Measurements from ENCODE around the gene CPEB3. TPM values are rescaled to one million over a fixed set of nuclear protein-coding genes. Genes with fewer than 3 reads are reported as not detected.
A peak's percentile ranks its signal among the peaks of the same experiment; 100 is the strongest.
"Not testable (repeated sequence)": the region's sequence is repeated elsewhere in the genome, so short reads cannot be mapped to it uniquely, and the experiment has no call there.

CPEB3 gene
- polyA plus RNA-seq: 4.6 TPM
- long read RNA-seq, donor 1: 0 reads
- long read RNA-seq, donor 2: 0 reads
- long read RNA-seq, donor 3: 0 reads
- long read RNA-seq, donor 4: 0 reads
- long read RNA-seq, donor 5: 0 reads
- long read RNA-seq, donor 6, partial matches to known transcripts: 53 of 86 reads
- long read RNA-seq, donor 6, other reads (novel, unspliced or antisense): 33 of 86 reads
- long read RNA-seq, donor 7: 0 reads
- long read RNA-seq, donor 8: 0 reads
- long read RNA-seq, donor 9: 0 reads
- long read RNA-seq, donor 10: 0 reads
- long read RNA-seq, donor 11, partial matches to known transcripts: 28 of 28 reads
- long read RNA-seq, donor 11, other reads (novel, unspliced or antisense): 0 of 28 reads

- no CpG with 5 or more reads among the region's 79 CpGs for WGBS (ENCODE audit: insufficient coverage, low lambda C conversion rate)
- peaks cover 2% of the 10 kb centered on the region for H3K9me3 ChIP-seq (ENCODE audit: control insufficient read depth, low read depth, low read length)
These were observed at the start of gene CPEB3, which contains the start of gene MARCHF5 for GRCh38 chr10:92290837-92291615. Gene CPEB3 (minus strand): TSS chr10:92291078. CDS start chr10:92240350, 50,728 bp downstream. Gene MARCHF5 (plus strand): TSS chr10:92291167. CDS start chr10:92291495, 328 bp downstream.

GRCh38 chr10:92329927-92330326, 39.0 kb upstream of the CPEB3 start:
- H3K27me3 ChIP-seq (ENCODE audit: control insufficient read depth, insufficient read depth, low read length); H3K36me3 ChIP-seq (ENCODE audit: control insufficient read depth, insufficient read depth, low read length); H3K27ac ChIP-seq (ENCODE audit: low read length); H3K4me1 ChIP-seq (ENCODE audit: control insufficient read depth, insufficient read depth, low read length); DNase-seq; H3K4me3 ChIP-seq (ENCODE audit: low read length); H3K9me3 ChIP-seq (ENCODE audit: control insufficient read depth, low read depth, low read length): not testable (repeated sequence)
- no CpG with 5 or more reads among the region's 6 CpGs for WGBS (ENCODE audit: insufficient coverage, low lambda C conversion rate)

More at GRCh38 chr10:92290837-92291615, at the start of gene CPEB3, which contains the start of gene MARCHF5:
- Histone ChIP-seq H3K36me3 (ENCODE audit: control insufficient read depth, insufficient read depth, low read length) (peaks cover 6% of the 10 kb centered on the region), H3K27me3 (ENCODE audit: control insufficient read depth, insufficient read depth, low read length) (no peaks in the 10 kb centered on the region), H3K4me3 (ENCODE audit: low read length) (peak within 1 kb of the TSS; percentile 99), H3K27ac (ENCODE audit: low read length) (peak within 1 kb of the TSS; percentile 92), H3K4me1 (ENCODE audit: control insufficient read depth, insufficient read depth, low read length) (peaks cover 4% of the 10 kb centered on the region)
- peak; percentile 96 to 99 for DNase-seq

GRCh38 chr10:92328993-92329392, 38.1 kb upstream of the CPEB3 start:
- H3K27ac ChIP-seq (ENCODE audit: low read length): no peak overlapping the region
- DNase-seq: no peak
- H3K4me1 ChIP-seq (ENCODE audit: control insufficient read depth, insufficient read depth, low read length): no peaks in the 10 kb centered on the region
- H3K27me3 ChIP-seq (ENCODE audit: control insufficient read depth, insufficient read depth, low read length): no peaks in the 10 kb centered on the region
- no peaks in the 10 kb centered on the region for H3K9me3 ChIP-seq (ENCODE audit: control insufficient read depth, low read depth, low read length)
- H3K36me3 ChIP-seq (ENCODE audit: control insufficient read depth, insufficient read depth, low read length): no peaks in the 10 kb centered on the region
- no peak overlapping the region for H3K4me3 ChIP-seq (ENCODE audit: low read length)

- DNase-seq: peak; percentile 40 to 73
- Histone ChIP-seq H3K27me3 (ENCODE audit: control insufficient read depth, insufficient read depth, low read length) (no peaks in the 10 kb centered on the region), H3K9me3 (ENCODE audit: control insufficient read depth, low read depth, low read length) (no peaks in the 10 kb centered on the region), H3K4me1 (ENCODE audit: control insufficient read depth, insufficient read depth, low read length) (no peaks in the 10 kb centered on the region), H3K4me3 (ENCODE audit: low read length) (no peak overlapping the region), H3K27ac (ENCODE audit: low read length) (peak overlapping the region; percentile 64), H3K36me3 (ENCODE audit: control insufficient read depth, insufficient read depth, low read length) (peaks cover 2% of the 10 kb centered on the region)
- WGBS (ENCODE audit: insufficient coverage, low lambda C conversion rate): no CpG with 5 or more reads among the region's 3 CpGs
These were observed 36.9 kb upstream of the CPEB3 start for GRCh38 chr10:92327445-92328433.

- Histone ChIP-seq H3K4me3 (ENCODE audit: low read length) (no peak overlapping the region), H3K27me3 (ENCODE audit: control insufficient read depth, insufficient read depth, low read length) (no peaks in the 10 kb centered on the region), H3K4me1 (ENCODE audit: control insufficient read depth, insufficient read depth, low read length) (no peaks in the 10 kb centered on the region), H3K36me3 (ENCODE audit: control insufficient read depth, insufficient read depth, low read length) (peaks cover 11% of the 10 kb centered on the region), H3K27ac (ENCODE audit: low read length) (no peak overlapping the region), H3K9me3 (ENCODE audit: control insufficient read depth, low read depth, low read length) (no peaks in the 10 kb centered on the region)
- DNase-seq: no peak
- no CpG with 5 or more reads among the region's 2 CpGs for WGBS (ENCODE audit: insufficient coverage, low lambda C conversion rate)
These were observed 32.2 kb upstream of the CPEB3 start for GRCh38 chr10:92323079-92323478.

GRCh38 chr10:92316610-92317009, 25.7 kb upstream of the CPEB3 start:
- Histone ChIP-seq H3K4me1 (ENCODE audit: control insufficient read depth, insufficient read depth, low read length) (no peaks in the 10 kb centered on the region), H3K4me3 (ENCODE audit: low read length) (no peak overlapping the region), H3K36me3 (ENCODE audit: control insufficient read depth, insufficient read depth, low read length) (peaks cover 25% of the 10 kb centered on the region), H3K27me3 (ENCODE audit: control insufficient read depth, insufficient read depth, low read length) (no peaks in the 10 kb centered on the region), H3K9me3 (ENCODE audit: control insufficient read depth, low read depth, low read length) (no peaks in the 10 kb centered on the region), H3K27ac (ENCODE audit: low read length) (no peak overlapping the region)
- DNase-seq: no peak
- no CpG with 5 or more reads among the region's 2 CpGs for WGBS (ENCODE audit: insufficient coverage, low lambda C conversion rate)

GRCh38 chr10:92313750-92314149, 22.9 kb upstream of the CPEB3 start:
- WGBS (ENCODE audit: insufficient coverage, low lambda C conversion rate): no CpG with 5 or more reads among the region's 3 CpGs
- Histone ChIP-seq H3K9me3 (ENCODE audit: control insufficient read depth, low read depth, low read length) (no peaks in the 10 kb centered on the region), H3K27ac (ENCODE audit: low read length) (no peak overlapping the region), H3K4me3 (ENCODE audit: low read length) (no peak overlapping the region), H3K36me3 (ENCODE audit: control insufficient read depth, insufficient read depth, low read length) (peaks cover 23% of the 10 kb centered on the region), H3K27me3 (ENCODE audit: control insufficient read depth, insufficient read depth, low read length) (no peaks in the 10 kb centered on the region), H3K4me1 (ENCODE audit: control insufficient read depth, insufficient read depth, low read length) (no peaks in the 10 kb centered on the region)
- no peak for DNase-seq

GRCh38 chr10:92309272-92309671, 18.4 kb upstream of the CPEB3 start:
- H3K27ac ChIP-seq (ENCODE audit: low read length): no peak overlapping the region
- peaks cover 13% of the 10 kb centered on the region for H3K36me3 ChIP-seq (ENCODE audit: control insufficient read depth, insufficient read depth, low read length)
- DNase-seq: no peak
- no peaks in the 10 kb centered on the region for H3K4me1 ChIP-seq (ENCODE audit: control insufficient read depth, insufficient read depth, low read length)
- H3K4me3 ChIP-seq (ENCODE audit: low read length): no peak overlapping the region
- H3K9me3 ChIP-seq (ENCODE audit: control insufficient read depth, low read depth, low read length): no peaks in the 10 kb centered on the region
- no CpG with 5 or more reads among the region's 1 CpG for WGBS (ENCODE audit: insufficient coverage, low lambda C conversion rate)
- no peaks in the 10 kb centered on the region for H3K27me3 ChIP-seq (ENCODE audit: control insufficient read depth, insufficient read depth, low read length)

GRCh38 chr10:92305133-92306072, 14.5 kb upstream of the CPEB3 start:
- WGBS (ENCODE audit: insufficient coverage, low lambda C conversion rate): 93% methylated on average over 4 of the region's 13 CpGs
- Histone ChIP-seq H3K36me3 (ENCODE audit: control insufficient read depth, insufficient read depth, low read length) (peaks cover 2% of the 10 kb centered on the region), H3K27me3 (ENCODE audit: control insufficient read depth, insufficient read depth, low read length) (no peaks in the 10 kb centered on the region), H3K9me3 (ENCODE audit: control insufficient read depth, low read depth, low read length) (no peaks in the 10 kb centered on the region), H3K27ac (ENCODE audit: low read length) (no peak overlapping the region), H3K4me3 (ENCODE audit: low read length) (no peak overlapping the region), H3K4me1 (ENCODE audit: control insufficient read depth, insufficient read depth, low read length) (no peaks in the 10 kb centered on the region)
- DNase-seq: no peak
